Pulmonary artery endothelial cell (primary cell): Measurements from ENCODE around the gene AP5Z1. TPM values are rescaled to one million over a fixed set of nuclear protein-coding genes. Genes with fewer than 3 reads are reported as not detected.
"Not testable (repeated sequence)": the region's sequence is repeated elsewhere in the genome, so short reads cannot be mapped to it uniquely, and the experiment has no call there.

Experiments used
- DNase-seq: peaks from one replicate; pipeline ENCODE4 v3.0.0-alpha.2; 2011; ENCODE audit warnings: low read depth, low spot score
- total RNA-seq: library from RNA; depleted of rRNA; stranded (reverse); fragments of >200 nt; gene quantifications from 2 replicates; pipeline ENCODE4 v1.2.3, GENCODE V29; 2014

Gene AP5Z1
- total RNA-seq, 1 donor from 2014 or later: 24.9 TPM

DNA sequence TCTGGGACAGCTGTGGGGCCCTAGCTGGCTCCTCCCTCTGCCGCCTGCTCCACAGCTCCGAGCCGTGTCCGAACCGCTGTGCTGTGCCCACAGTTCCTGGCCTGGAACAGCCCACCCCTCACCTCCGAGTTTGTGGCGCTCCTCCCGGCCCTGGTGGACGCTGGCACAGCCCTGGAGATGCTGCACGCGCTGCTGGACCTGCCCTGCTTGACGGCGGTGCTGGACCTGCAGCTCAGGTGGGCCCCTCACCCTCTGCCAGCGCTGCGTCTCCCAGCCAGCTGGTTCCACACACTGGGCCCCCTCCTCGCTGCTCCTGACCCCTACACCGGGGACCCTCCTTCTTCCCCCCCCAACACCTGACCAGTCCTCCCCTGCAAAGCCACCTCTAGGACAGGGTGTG is 12.1 kb downstream of the AP5Z1 start:
- no peak for DNase-seq

GRCh38 chr7:4787947-4788626 is 12.7 kb downstream of the AP5Z1 start:
- DNase-seq: no peak

GRCh38 chr7:4788627-4789189 is 13.3 kb downstream of the AP5Z1 start:
- no peak for DNase-seq

DNA sequence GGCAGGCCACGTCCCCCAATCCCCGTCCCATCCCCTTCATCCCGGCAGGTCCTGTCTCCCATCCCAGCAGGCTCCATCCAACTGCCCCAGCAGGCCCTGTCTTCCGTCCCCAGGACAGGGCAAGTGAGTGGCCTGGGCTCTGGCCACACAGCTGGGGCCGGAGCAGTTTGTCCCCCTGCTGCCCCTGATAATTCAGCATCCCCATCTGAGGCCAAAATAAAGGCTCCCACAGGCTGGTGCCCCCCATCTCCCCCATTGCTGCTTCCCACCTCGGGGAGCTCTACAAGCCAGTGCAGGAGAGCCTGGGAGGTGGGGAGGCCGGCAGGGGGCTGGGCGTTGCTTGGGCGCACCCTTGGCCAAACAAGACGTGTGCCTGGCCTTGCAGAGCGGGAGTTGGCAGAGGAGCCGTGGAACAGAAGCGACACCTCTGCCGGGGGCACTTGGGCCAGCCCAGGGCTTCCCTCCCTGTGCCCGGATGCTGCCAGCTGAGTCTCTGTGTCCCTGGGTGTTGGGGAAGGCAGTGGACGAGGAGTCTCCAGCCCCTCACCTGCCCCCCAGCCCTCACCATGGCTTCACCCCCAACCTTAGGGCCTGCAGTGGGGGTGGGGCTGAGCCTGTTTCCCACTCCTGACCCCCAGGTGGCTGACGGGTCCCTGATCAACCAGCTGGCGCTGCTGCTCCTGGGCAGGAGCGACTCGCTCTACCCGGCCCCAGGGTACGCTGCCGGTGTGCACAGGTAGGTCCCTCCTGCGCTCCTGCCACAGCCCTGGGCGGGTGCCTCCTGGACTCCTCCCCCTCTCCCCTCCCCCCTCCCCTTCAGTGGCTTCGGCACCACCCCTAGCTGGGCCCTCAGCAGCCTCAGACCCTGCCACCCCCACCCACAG is 14.0 kb downstream of the AP5Z1 start:
- DNase-seq: no peak

DNA sequence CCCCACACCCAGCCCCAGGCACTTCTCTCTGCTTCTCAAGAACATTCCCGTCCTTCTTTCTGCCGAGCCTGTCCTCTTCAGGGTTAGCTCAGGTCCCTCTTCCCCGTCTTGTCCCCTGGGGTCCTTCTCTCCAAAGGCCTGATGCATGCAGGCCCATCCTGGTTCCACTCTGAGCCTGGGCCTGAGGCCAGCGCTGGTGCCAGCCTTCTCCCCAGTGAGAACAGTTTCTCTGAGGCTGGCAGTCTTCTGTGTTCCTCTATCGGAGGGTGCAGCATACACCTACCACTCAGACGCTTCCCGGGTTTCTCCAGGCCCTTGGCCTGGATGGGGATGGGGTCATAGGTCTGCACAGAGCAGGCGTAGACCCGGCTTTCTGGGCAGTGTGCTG is 14.6 kb downstream of the AP5Z1 start:
- DNase-seq: no peak

DNA sequence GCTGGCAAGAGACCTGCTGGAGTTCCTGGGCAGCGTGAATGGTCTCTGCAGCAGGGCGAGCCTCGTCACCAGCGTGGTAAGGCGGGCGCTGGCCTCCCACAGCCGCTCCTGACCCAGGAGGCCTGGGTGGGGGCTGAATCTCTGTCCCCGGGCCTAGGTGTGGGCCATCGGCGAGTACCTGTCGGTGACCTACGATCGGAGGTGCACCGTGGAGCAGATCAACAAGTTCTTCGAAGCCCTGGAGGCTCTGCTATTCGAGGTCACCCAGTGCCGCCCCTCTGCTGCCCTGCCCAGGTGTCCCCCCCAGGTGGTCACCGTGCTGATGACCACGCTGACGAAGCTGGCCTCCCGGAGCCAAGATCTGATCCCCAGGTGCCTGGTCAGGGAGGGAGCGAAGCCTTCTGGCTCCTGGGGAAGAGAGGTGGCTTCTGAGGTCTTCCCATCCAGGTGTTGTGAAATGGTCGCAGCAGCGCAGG is 15.1 kb downstream of the AP5Z1 start:
- no peak for DNase-seq

- no peak for DNase-seq
Observed at GRCh38 chr7:4791101-4791737, 15.8 kb downstream of the AP5Z1 start.

- DNase-seq: no peak
Observed at GRCh38 chr7:4791738-4792536, 16.5 kb downstream of the AP5Z1 start.

DNA sequence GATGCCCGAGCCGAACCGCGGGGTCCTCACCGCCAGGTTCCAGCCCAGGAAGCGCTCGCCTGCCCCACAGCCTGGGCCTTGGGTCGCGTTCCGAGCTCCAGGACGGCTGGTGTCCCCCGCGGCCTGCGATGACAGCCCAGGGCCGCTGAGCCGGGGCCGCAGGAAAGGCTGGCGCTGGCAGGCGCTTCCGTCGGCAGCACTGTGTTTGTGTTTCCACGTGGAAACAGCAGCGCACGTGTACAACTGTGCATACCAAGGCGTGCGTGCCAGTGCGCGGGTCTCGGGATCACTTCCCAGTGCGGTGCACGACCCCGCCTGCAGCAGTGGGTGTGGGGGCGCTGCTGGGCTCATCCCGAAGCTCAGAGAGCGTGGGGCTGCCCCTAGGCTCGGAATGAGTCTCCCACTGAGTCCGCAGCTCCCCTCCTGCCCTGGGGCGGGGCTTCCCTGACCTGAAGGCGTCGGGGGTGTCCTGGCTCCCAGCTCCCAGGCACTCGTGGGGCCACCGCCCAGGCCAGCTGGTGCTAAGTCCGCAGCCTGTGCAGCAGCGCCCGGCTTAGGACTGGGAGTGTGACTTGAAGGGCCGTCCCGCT is 17.2 kb downstream of the AP5Z1 start:
- no peak for DNase-seq

DNA sequence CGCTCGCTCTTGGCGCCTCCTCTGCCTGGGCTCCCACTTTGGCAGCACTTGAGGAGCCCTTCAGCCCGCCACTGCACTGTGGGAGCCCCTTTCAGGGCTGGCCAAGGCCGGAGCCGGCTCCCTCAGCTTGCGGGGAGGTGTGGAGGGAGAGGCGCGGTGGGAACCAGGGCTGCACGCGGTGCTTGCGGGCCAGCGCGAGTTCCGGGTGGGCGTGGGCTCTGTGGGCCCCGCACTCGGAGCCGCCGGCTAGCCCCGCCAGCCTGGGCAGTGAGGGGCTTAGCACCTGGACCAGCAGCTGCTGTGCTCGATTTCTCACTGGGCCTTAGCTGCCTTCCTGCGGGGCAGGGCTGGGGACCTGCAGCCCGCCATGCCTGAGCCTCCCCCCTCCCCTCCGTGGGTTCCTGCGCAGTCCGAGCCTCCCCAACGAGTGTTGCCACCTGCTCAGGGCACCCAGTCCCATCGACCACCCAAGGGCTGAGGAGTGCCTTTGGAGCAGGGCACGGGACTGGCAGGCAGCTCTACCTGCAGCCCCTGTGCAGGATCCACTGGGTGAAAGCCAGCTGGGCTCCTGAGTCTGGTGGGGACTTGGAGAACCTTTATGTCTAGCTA is 18.1 kb downstream of the AP5Z1 start:
- not testable (repeated sequence) for DNase-seq

DNA sequence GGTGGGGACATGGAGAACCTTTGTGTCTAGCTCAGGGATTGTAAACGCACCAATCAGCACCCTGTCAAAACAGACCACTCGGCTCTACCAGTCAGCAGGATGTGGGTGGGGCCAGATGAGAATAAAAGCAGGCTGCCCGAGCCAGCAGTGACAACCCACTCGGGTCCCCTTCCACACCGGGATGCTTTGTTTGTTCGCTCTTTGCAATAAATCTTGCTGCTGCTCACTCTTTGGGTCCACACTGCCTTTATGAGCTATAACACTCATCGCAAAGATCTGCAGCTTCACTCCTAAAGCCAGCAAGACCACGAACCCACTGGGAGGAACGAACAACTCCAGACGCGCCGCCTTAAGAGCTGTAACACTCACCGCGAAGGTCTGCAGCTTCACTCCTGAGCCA is 18.7 kb downstream of the AP5Z1 start:
- not testable (repeated sequence) for DNase-seq

GRCh38 chr7:4794591-4795350 is 19.3 kb downstream of the AP5Z1 start:
- DNase-seq: no peak

DNA sequence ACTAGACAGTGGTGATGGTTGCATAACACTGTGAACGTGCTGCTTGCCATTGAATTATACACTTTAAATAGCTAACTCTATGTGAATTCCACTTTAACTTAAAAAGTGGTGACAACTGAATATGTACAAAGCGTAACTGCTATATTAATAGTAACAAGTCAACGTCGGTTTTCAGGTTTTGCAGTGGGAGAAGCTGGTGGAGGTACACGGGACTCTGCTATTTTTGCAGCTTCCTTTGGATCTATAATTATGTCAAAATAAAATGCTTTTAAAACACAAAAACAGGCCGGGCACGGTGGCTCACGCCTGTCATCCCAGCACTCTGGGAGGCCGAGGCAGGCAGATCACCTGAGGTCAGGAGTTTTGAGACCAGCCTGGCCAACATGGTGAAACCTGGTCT is 21.0 kb downstream of the AP5Z1 start:
- DNase-seq: no peak

DNA sequence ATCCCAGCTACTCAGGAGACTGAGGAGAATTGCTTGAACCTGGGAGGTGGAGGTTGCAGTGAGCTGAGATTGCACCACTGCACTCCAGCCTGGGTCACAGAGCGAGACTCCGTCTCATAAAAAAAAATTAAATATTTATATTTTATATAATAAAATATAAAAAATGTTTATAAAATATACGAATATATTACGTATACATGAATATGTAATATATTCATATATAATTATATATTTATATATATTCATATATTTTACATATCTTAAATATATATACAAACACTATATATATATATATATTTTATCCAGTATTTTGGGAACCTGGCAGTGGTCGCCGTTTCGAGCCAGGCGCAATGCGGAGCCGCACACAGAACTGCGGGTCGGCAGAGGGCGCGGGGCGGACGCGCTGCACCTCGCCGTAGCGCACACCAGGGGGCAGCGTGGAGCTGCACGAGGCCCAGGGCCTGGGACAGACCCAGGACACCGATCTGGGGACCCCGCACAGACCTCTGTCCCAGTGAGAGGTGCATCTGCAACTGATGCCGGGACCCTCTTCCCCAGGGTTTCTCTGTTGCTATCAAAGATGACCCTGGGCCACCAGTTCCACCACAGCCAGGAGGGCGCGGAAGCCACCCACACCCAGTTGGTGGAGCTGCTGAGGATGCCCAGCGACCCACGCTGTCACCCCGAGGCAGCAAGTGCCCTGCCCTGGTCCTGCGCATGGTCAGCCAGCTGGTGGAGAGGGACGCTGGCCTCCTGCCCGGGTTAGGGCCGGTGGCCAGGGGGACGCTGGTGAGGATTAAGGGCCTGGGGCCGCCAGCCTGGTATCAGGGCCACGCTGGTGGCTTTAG is 22.7 kb downstream of the AP5Z1 start:
- DNase-seq: no peak

DNA sequence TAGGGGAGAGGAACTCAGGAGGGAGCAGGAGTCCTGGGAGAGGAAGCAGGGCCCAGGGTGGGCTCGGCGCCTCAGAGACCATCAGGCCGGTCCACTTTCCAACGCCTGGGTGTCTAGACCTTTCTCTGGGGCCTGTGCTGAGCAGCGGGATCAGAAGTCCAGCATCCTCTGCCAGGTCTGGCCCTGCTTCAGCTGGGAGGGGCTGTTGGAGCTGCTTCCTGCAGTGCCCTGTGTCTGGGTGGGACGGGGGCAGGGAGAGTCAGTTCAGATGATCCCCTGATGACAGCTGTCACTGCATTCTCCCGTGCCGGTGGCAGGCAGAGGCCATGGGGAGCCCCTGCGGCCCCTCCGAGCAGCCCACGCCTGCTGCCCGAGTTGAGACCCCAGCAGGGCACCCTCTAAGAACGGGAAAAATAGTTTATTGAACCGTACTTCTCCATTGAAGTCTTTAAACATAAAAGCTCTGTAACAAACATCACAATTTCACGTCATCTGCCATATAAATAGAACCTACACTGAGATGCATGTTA is 23.3 kb downstream of the AP5Z1 start:
- DNase-seq: no peak

- no peak for DNase-seq
Observed at GRCh38 chr7:4799508-4800268, 24.3 kb downstream of the AP5Z1 start.

DNA sequence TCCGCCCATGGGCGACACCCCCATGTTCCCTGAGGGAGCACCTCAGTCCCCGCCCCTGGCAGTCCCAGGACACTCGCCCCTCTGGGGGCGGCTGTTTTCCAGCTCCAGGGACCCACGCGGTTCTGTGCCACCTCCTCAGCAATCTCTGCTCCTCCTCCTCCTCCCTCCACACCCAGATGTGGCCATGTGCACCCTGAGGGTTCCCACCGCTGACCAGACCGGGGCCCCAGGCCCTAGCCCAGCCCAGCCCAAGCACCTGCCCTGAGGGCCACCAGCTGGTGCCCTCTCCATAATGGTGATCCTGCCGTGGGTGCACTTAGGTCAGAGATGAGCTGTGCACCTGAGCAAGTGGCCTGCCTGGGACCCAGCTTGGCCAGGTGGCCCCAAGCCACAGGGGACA is 25.1 kb downstream of the AP5Z1 start:
- no peak for DNase-seq
